ENCODE results near the gene PNMT. TPM values are rescaled to one million over a fixed set of nuclear protein-coding genes. Genes with fewer than 3 reads are reported as not detected.

The PNMT gene
- total RNA-seq, 3 donors from 2014 or later = 0.23 to 2.0 (median 1.5) TPM

DNA sequence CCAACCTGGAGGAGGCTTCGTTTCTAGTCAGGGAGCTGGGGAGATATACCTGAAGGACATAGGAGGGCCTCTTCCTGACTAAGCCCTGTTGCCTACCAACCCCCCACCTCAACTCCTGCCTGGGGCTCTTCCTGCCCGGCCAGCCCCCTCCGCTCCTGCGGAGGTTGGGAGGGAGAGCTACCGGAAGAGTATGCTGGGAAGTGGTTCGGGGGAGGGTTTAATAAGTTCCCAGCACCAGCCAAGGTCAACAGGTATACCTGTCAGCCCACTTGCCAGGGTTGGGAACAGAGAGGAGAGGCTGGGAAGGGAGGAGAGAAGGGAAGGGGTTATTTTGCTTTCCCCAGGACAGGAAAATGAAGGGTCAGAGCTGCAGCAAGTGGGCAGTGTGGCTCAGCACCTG lies 36.9 kb upstream of the PNMT start:
- no peaks in the 10 kb centered on the region for H3K36me3 ChIP-seq (ENCODE audit: low read depth)
- intact Hi-C loops (cut with DNase I, micrococcal nuclease) = no loop called here
- ATAC-seq (peak; percentile 20), DNase-seq (peak in 2 of 3 donors; percentile 73 to 77)
- H3K4me1 ChIP-seq (ENCODE audit: low read depth) = peaks cover 38% of the 10 kb centered on the region
- no peak overlapping the region for H3K4me3 ChIP-seq
- TF ChIP-seq, protein P1, sequence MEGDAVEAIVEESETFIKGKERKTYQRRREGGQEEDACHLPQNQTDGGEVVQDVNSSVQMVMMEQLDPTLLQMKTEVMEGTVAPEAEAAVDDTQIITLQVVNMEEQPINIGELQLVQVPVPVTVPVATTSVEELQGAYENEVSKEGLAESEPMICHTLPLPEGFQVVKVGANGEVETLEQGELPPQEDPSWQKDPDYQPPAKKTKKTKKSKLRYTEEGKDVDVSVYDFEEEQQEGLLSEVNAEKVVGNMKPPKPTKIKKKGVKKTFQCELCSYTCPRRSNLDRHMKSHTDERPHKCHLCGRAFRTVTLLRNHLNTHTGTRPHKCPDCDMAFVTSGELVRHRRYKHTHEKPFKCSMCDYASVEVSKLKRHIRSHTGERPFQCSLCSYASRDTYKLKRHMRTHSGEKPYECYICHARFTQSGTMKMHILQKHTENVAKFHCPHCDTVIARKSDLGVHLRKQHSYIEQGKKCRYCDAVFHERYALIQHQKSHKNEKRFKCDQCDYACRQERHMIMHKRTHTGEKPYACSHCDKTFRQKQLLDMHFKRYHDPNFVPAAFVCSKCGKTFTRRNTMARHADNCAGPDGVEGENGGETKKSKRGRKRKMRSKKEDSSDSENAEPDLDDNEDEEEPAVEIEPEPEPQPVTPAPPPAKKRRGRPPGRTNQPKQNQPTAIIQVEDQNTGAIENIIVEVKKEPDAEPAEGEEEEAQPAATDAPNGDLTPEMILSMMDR (IDR thresholded peaks at IDR 0.05) = no peak
- no peaks in the 10 kb centered on the region for H3K9me3 ChIP-seq

DNA sequence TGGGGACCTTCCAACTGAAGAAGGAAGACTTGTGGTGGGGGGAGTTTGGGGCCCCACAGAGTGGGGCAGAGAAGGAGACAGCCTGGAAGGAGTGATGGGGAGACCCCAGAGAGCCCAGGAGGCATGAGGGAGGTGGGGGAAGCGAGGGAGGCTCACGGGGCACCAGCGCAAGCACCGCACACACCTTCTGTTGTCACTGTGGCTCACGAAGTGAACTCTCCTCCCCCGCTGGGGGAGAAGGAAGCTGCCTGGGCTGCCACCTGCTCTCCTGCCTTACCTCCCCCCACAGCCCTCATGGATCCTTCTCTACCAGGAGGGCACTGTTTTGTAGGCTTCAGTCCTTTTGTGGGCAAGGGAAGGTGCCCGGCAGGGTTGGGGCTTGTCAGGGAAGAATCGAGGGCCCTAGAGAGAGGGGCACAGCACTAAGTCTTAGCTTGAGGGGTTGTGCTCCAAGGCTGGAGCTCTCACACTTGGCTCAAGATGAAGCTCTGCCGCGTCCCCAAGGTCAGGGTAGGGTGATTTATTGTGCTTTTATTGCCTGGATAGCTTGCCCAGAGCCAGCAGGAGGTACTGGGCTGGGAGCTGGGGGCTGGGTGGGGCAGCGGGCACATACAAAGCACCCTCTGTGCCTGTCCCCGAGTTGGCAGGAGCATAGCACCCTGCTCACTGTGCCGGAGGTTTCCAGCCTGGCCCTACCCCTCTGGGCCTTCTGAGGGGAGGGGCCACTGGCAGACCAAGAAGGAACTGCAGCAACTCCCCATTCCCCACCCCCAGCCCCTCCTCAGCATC lies 35.9 kb upstream of the PNMT start:
- TF ChIP-seq, protein P1 (IDR thresholded peaks at IDR 0.05) = no peak
- ATAC-seq = peak; percentile 65
- Histone ChIP-seq H3K9me3 (no peaks in the 10 kb centered on the region), H3K36me3 (ENCODE audit: low read depth) (no peaks in the 10 kb centered on the region), H3K4me1 (ENCODE audit: low read depth) (peaks cover 41% of the 10 kb centered on the region), H3K4me3 (no peak overlapping the region)
- intact Hi-C loops (cut with DNase I, micrococcal nuclease) = no loop called here
- DNase-seq = peak; percentile 91 to 96 (median 93)

GRCh38 chr17:39633570-39634183 lies 34.6 kb upstream of the PNMT start:
- H3K4me1 ChIP-seq (ENCODE audit: low read depth) = peaks cover 51% of the 10 kb centered on the region
- no peak overlapping the region for H3K4me3 ChIP-seq
- intact Hi-C loops (cut with DNase I, micrococcal nuclease) = no loop called here
- no peaks in the 10 kb centered on the region for H3K9me3 ChIP-seq
- TF ChIP-seq, protein P1 (IDR thresholded peaks at IDR 0.05) = no peak
- H3K36me3 ChIP-seq (ENCODE audit: low read depth) = no peaks in the 10 kb centered on the region
- DNase-seq = no peak
- no peak for ATAC-seq

DNA sequence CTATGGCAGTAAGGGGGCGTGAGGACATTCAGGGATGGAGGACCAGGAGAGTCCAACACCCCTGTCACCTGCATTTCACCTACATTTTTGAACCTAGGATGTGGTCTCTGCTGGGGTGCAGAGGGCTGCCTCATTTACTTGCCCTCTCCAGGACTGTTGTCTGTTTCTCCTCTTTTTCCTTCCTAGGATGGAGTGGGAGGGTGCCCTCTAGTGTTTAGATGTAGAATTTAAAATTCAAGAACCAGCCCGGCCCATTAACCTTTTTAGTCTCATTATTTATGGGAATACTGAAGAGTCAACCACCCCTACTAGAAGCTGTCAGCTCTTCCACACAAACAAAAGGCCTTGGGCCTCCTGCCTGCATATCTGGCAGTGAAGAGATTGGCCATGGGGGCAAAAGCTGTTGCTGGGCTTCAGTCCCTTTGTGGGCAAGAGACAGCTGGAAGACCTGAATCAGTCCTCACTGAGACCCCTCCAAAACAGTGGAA lies 33.8 kb upstream of the PNMT start:
- H3K4me3 ChIP-seq = no peak overlapping the region
- no peaks in the 10 kb centered on the region for H3K9me3 ChIP-seq
- no peaks in the 10 kb centered on the region for H3K36me3 ChIP-seq (ENCODE audit: low read depth)
- no peak for DNase-seq
- TF ChIP-seq, protein P1 (IDR thresholded peaks at IDR 0.05) = peak; percentile 63
- intact Hi-C loops (cut with DNase I, micrococcal nuclease) = no loop called here
- ATAC-seq = no peak
- H3K4me1 ChIP-seq (ENCODE audit: low read depth) = peaks cover 52% of the 10 kb centered on the region

GRCh38 chr17:39635614-39636176 lies 32.6 kb upstream of the PNMT start:
- ATAC-seq (no peak), DNase-seq (no peak)
- peaks cover 53% of the 10 kb centered on the region for H3K4me1 ChIP-seq (ENCODE audit: low read depth)
- TF ChIP-seq, protein P1 (IDR thresholded peaks at IDR 0.05) = no peak
- intact Hi-C loops (cut with DNase I, micrococcal nuclease) = no loop called here
- no peaks in the 10 kb centered on the region for H3K9me3 ChIP-seq
- H3K36me3 ChIP-seq (ENCODE audit: low read depth) = no peaks in the 10 kb centered on the region
- no peak overlapping the region for H3K4me3 ChIP-seq
